Fibroblast of villous mesenchyme (primary cell): ENCODE measurements around the gene PADI6. TPM values are rescaled to one million over a fixed set of nuclear protein-coding genes. Genes with fewer than 3 reads are reported as not detected.
A peak's percentile ranks its signal among the peaks of the same experiment; 100 is the strongest.

Source experiments
- DNase-seq: peaks from one replicate; pipeline ENCODE4 v3.0.0-alpha.2; 2010; ENCODE audit warnings: low read depth
- H3K4me3 ChIP-seq: 2 replicates; pipeline ENCODE4 v1.5.1; 2011; ENCODE audit warnings: low read depth, mild to moderate bottlenecking, low read length
- CTCF ChIP-seq: IDR thresholded peaks from 2 replicates; pipeline ENCODE4 v1.5.1; 2012; ENCODE audit warnings: low read depth, mild to moderate bottlenecking, low read length; ENCODE audit not compliant: insufficient read depth
- total RNA-seq: library from RNA; depleted of rRNA; stranded (reverse); fragments of >200 nt; gene quantifications from 2 replicates; pipeline ENCODE4 v1.2.3, GENCODE V29; 2012

Gene PADI6
- total RNA-seq: not detected in 2 replicates

- no peak for TF ChIP-seq CTCF
- DNase-seq: no peak
- no peak within 1 kb of the TSS for H3K4me3 ChIP-seq
These were observed at the start of gene PADI6 for GRCh38 chr1:17371896-17372295. Gene PADI6 (plus strand): TSS chr1:17372196. CDS start chr1:17372246, 50 bp downstream.

DNA sequence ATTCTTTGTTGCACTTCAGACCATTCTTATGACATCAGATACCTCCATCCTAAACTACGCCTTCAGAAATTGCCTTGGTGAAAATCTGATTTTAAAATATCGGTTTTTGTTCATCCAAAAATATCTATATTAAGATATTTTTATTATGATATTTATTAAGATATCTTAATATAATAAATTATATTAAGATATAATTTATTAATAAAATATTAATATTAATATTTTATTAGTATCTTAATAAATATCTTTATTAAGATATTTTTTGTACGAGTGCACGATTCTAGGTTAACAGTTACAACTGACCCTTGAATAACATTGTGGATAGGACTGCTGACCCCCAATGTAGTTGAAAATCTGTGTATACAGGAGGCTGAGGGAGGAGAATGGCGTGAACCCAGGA, 43.1 kb upstream of the PADI6 start:
- no peak overlapping the region for H3K4me3 ChIP-seq
- TF ChIP-seq CTCF: no peak
- DNase-seq: no peak

DNA sequence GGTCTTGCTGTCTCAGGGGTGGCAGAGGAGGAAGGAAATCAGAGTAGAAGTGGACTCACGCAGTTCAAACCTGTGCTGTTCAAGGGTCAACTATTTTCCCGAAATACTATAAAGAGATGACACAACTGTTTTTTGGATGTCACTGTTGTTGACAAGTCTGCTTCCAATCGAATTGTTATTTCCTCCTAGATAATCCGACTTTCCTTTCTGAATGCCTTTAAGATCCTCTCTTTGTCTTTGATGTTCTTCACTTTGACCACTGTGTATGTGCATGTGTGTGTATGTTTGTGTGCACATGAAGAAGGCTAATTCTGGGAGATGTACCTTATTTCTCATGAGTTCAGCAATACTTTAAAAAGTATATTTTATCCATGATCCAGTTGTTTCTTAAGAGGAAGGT, 42.4 kb upstream of the PADI6 start:
- no peak for DNase-seq
- TF ChIP-seq CTCF: no peak
- no peak overlapping the region for H3K4me3 ChIP-seq

- no peak for TF ChIP-seq CTCF
- no peak for DNase-seq
- H3K4me3 ChIP-seq: no peak overlapping the region
These were observed 41.1 kb upstream of the PADI6 start for GRCh38 chr1:17330856-17331255.

DNA sequence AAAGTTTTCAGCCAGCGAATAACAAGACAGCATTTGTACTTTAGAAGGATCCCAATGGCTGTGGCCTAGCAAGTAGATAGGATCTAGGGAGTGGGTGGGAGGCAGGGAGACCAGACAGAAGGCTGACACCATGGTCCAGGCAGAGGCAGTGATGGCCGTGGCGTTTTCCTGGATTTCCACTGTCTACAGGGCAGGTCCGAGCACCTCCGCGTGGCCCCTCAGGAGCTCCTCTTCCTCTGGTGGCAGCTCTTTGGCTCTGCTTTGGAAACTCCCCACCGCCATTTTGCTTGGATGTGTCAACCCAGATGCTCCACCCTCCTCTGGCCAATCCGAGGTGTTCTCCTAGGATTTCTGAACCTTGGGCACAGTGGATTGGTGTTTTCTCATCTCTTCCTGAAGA, 38.9 kb upstream of the PADI6 start:
- TF ChIP-seq CTCF: no peak
- no peak overlapping the region for H3K4me3 ChIP-seq
- no peak for DNase-seq

GRCh38 chr1:17335821-17336710, 35.9 kb upstream of the PADI6 start:
- peak; percentile 89 for TF ChIP-seq CTCF
- peak; percentile 66 for DNase-seq
- no peak overlapping the region for H3K4me3 ChIP-seq
